NCI-H2227 (cell line): ENCODE results near the gene SLC39A6.
"Not testable (repeated sequence)": the region's sequence is repeated elsewhere in the genome, so short reads cannot be mapped to it uniquely, and the experiment has no call there.

ENCODE experiments used
- DNase-seq: peaks from one replicate; lab custom pipeline; 2025; ENCODE audit not compliant: unreplicated experiment; lab: John Stamatoyannopoulos, UW

SLC39A6 gene

DNA sequence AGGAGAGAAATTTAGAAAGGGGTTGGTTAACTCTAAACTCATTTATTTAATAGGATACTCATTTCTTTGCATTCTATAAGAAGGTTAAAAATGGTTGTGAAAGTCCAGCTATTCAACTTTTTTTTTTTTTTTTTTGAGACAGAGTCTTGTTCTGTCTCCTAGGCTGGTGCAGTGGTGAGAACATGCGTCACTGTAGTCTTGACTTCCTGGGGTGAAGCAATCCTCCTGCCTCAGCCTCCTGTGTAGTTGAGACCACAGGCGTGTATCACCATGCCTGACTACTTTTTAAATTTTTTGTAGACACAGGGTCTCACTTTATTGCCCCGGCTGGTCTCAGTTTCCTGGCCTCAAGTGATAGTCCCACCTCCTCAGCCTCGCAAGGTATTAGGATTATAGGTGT lies 12.4 kb upstream of the SLC39A6 start:
- no peak for DNase-seq

DNA sequence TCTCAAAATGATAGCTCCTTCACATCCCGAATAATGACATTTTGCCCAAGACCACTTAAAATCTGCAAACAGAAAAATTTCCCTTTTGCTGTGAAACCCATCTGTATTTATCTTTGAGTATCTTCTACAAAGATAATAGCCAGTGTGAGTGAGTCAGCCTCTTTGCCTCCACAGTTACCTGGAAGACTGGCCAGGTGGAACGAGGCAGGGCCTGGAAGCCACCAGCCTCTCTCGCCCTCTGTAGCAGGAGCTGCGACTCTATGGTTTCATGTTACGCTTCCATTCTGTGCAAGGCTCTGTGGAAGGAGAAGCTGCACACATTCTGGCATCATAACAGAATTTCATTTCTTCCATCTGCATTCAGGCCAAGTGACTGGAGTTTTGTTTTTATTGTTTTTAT lies 10.1 kb upstream of the SLC39A6 start:
- DNase-seq, result no peak

- no peak for DNase-seq
Measured at GRCh38 chr18:36135264-36135663, 6.1 kb upstream of the SLC39A6 start.

DNA sequence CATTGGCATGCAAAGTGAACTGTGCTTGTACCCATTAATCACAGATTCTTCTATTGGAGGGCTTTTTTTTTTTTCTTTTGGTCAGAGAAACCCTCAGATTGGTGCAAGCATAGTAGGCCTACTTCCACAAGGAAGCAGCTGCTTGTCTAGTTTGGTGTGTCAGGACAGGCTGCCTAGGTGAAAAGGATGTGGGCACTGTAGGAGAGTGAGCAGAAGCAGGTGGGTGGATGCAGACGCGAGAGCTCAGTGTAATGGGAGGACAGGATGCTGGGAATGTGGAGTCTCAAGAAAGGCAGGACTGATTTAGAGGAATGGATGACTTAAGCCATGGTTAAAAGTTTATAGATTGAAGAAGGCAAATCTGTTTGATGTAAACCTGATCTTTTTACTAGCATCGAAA lies 3.6 kb upstream of the SLC39A6 start:
- no peak for DNase-seq

DNA sequence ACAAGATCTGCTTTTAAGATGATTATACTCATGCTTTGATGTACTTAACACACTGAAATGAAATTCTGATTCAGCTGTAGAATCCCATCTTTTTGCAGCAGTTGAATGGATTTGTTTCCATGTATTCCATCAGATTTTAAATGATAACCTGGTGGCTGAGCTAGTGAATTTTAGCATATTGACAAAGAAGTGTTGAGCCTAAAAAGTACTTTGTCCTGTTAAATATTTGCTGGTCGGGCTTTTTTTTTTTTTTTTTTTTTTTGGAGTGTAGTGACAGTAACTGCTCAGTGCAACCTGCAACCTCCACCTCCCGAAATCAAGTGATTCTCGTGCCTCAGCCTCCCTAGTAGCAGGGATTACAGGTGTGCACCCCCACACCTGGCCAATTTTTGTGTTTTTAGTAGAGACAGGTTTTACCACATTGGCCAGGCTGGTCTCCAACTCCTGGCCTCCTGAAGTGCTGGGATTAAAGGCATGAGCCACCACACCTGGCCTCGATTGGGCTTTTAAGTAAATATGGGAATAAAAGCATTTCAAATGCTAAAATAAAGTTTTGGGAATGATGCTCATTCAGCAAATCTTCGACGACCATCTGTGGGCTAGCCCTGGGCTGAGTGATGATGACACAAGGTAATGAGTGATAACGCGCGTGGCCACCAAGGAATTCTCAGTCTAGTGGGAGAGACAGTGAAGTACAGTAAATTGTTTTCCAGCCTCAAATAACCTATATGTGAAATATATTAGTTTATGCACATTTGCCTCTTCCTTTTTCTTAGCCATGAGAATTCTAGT lies 2.7 kb upstream of the SLC39A6 start:
- no peak for DNase-seq

DNA sequence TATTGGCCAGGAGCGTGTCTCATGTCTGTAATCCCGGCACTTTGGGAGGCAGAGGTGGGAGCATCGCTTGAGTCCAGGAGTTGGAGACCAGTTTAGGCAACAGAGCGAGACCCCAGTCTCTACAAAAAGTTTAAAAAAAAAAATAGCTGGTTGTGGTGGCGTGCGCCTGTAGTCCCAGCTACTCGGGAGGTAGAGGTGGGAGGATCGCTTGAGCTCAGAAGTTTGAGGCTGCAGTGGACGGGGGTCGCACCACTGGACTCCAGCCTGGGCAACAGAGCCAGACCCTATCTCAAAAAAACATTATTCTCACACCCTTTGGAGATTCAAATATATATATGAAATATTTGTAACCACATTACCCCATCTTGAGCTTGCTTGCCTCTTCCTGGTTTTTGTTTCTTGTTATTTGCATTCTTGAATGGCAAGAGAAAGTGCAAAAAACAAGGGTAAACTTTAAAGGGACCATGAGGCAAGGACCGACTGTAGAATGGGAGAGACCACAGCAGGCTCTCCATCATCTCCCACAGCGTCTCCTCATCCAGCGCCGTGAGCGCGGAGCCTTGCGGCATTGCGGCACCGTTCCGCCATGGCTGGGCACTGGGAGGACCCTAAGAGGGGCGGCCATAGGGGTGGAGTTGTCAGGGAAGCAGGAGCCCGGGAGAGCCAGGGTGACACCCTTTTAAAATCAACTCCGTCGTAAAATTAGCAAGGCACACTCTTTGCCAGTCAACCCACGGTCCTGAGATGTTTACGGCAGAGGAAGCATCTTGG lies 1.9 kb upstream of the SLC39A6 start:
- peak; percentile 62 for DNase-seq

DNA sequence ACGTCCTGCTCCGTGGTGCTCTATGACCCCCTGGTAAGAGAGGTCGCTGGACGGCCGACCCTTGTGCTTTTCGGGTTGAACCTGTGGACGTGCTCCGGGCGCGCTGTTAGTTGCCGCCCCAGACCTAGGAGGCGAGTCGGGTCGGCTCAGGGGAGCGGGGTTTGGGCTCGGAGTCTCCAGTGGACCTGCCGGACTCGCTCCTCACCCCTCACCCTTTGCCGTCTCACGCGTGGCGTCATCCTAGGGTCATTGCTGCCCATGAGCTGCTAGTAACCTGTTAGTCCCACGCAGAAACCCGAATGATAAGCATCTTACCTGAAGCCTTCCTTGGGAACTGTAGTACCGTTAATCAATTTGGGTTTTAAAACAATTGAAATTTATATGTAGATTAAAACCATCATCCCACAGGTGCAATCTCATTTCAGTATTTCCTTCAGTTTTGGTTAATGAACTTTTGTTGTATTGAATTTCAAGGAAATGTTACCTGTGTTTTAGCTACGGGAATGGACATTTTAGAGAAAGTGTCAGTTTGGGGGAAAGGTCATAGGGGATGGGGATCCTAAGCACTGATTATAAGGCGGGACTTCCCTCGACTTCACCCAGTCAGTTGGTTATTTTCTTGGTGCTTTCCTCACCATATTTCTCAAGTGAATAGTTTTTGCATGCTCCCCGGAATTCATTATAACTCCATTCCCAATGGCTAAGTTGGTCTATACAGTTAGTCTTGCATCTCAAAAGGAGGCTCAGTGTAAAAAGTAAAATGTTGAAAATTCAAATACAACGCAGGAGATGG lies 1.1 kb upstream of the SLC39A6 start:
- peak; percentile 47 for DNase-seq

- DNase-seq, result no peak
Measured at GRCh38 chr18:36128907-36129299, 237 bp downstream of the SLC39A6 start.

DNA sequence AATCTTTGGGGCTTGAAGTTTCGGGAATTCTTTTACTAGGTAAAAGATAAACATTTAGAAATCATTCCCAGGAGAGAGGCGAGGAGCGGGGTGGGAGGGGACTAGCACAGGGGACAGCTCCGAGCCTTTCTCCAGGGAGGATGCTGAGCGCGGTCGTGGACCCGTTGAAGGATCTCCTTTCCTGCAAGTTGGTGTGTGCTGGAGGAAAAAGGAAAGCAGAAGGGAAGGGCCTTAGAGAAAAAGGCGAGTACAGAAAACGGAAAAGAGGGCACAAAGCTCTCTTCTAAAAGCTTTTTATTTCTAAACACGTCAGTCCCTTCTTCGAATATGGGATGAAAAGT lies 640 bp downstream of the SLC39A6 start:
- peak; percentile 46 for DNase-seq

GRCh38 chr18:36127836-36128529 lies 1.2 kb downstream of the SLC39A6 start:
- peak; percentile 25 for DNase-seq

GRCh38 chr18:36126668-36127067 lies 2.5 kb downstream of the SLC39A6 start:
- DNase-seq, result no peak

GRCh38 chr18:36124841-36125240 lies 4.3 kb downstream of the SLC39A6 start:
- DNase-seq, result no peak

- no peak for DNase-seq
Measured at GRCh38 chr18:36120297-36120696, 8.8 kb downstream of the SLC39A6 start.

- DNase-seq, result not testable (repeated sequence)
Measured at GRCh38 chr18:36116771-36117170, 12.4 kb downstream of the SLC39A6 start.

GRCh38 chr18:36114738-36115137 lies 14.4 kb downstream of the SLC39A6 start:
- no peak for DNase-seq

- DNase-seq, result no peak
Measured at GRCh38 chr18:36114251-36114650, 14.9 kb downstream of the SLC39A6 start.

DNA sequence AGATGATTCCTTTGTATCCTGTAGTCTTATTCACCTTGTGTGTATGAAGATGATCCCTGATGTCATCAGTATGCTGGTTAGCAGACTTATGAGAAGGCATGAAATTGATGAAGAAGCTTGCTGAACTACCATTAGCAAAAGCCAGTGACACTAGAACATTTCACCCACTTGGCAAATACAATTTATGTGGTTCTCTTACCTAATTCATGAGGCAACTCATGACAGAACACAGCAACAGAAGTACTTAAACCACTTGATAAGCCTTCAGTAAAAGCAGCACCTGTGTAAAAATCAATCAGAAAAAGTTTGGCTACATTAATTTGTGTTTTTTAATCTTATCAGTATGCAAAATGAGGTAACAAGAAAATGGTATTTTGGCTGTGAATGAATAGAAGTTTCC lies 16.8 kb downstream of the SLC39A6 start:
- DNase-seq, result no peak

DNA sequence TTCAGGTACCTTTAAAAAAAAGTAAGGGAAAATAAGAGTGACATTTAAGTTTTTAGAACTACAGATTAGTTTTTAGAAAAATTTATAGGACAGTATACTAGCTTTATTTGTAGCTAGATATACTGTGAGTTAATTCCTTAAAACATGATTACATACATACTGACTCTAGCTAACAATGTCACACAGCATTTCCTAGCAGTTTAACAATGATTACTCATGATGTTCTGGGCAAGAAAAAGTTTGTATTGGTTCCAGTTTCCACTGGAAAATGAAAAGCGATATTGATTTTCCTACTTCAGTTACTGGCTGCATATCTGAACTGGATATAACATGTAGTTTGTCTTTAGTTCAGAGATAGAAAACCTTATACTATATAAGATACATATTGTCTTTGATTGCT lies 19.4 kb downstream of the SLC39A6 start:
- no peak for DNase-seq

GRCh38 chr18:36108601-36109000 lies 20.5 kb downstream of the SLC39A6 start:
- DNase-seq, result no peak

GRCh38 chr18:36108196-36108595 lies 20.9 kb downstream of the SLC39A6 start:
- DNase-seq, result no peak

DNA sequence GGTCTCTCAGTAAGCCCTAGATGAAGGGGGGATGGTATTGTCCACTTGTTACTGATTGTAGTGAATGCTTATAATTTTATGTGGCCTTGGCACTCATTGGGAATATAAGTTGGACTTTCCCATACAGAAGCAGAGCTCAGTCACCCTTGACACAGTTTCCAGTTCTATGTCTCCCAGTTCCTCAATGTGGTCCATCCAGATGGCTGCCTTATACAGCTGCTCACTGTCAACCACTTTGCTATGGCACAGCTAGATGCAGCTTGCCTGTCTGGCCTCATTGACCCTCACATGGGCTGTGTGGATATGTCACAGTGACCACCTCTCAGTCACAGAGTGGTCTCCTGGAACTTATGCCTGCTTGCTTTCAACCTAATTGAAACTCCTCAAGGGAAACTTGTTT lies 21.7 kb downstream of the SLC39A6 start:
- no peak for DNase-seq
